Pons (tissue), 1 donor: Measurements from ENCODE around the gene CMIP.
"Not testable (repeated sequence)": the region's sequence is repeated elsewhere in the genome, so short reads cannot be mapped to it uniquely, and the experiment has no call there.

Experiments used
- DNase-seq: peaks from one replicate; pipeline ENCODE4 v3.0.0-alpha.2; 2016; ENCODE audit warnings: low spot score

Gene CMIP

DNA sequence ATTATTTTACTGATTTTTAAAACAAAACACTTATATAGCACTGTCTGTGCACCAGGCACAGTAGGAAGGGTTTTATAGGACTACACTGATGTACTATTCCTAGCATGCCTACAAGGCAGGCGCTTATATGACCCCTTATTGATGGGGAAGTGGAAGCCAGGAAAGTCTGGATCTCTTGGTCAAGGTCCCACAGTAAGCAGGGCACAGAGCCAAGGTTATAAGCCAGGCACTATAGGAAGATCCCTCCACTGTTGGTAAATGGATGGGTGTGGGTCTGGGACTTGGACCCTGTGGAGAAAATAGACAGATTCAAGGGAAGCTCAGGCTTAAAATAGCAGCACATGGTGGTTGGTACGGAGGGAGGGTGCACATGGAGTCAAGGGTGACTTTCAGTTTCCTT is 275.4 kb downstream of the CMIP start:
- DNase-seq = no peak

DNA sequence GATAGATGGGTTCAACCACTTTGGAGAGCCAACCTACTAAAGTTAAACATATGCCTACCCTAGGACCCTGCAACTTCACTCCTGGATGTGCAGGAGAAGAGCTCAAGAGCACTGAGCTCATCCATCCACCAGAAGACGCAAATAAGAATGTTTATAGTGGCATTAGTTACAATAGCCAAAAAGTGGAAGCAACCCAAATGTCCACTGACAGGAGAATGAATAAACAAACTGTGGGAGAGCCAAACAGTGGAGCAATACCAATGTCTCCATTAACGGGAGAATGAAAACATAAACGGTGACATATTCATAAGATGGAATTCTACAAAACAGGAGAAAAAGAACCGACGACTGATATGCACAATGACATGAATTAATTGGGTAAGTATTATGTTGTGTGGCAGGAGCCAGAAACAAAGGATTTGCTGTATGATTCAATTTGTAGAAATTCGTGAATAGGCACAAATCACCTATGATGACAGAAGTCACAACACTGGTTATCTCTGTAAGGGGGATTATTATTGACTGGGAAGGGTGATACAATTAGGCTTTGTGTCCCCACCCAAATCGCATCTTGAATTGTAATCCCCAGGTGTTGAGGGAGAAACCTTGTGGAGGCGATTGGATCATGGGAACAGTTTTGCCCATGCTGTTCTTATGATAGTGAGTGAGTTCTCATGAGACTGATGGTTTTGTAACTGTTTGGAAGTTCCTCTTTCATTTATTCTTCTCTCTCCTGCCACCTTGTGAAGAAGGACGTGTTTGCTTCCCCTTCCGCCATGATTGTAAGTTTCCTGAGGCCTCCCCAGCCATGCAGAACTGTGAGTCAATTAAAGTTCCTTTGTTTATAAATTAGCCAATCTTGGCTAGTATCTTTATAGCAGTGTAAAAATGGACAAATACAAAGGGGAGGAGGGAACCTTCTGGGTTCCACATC is 276.6 kb downstream of the CMIP start:
- DNase-seq = no peak

DNA sequence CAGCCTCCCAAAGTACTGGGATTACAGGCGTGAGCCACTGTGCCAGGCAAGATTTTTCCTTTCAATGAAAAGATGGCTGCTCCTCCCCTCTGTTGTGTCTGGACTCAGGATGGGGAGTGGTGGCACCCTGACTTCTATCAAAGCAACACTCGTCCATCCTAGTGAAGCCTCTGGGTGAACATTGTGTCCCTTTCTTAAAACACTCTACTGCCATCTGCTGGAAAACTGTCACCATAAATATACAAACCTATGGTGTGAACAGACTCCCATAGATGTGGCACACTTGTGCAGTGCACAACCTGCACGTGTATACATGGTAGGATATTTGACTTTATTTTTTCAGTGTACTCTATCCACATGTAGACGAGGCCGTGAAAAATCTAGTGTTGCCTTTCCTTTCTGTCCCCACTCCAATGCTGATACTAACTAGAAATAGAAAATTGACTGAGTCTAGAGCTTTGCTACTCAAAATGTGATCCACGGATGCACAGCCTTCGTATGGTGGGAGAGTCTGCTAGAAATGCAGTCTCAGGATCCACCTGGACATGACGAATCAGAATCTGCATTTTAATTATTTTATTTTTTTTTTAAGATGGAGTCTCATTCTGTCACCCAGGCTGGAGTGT is 278.6 kb downstream of the CMIP start:
- DNase-seq = peak; percentile 95

DNA sequence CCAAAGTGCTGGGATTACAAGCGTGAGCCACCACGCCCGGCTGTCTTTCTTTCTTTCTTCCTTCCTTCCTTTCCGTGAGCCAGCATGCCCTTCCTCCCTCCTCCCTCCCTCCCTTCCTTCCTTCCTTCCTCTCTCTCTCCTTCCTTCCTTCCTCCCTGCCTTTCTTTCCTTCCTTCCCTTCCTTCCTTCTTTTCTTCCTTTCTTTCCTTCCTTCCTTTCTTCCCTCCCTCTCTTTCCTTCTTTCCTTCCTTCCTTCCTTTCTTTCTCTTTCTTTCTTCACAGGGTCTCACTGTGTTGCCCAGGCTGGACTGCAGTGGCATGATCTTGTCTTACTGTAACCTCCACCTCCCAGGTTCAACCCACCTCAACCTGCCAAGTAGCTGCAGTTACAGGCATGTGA is 283.8 kb downstream of the CMIP start:
- DNase-seq = no peak

DNA sequence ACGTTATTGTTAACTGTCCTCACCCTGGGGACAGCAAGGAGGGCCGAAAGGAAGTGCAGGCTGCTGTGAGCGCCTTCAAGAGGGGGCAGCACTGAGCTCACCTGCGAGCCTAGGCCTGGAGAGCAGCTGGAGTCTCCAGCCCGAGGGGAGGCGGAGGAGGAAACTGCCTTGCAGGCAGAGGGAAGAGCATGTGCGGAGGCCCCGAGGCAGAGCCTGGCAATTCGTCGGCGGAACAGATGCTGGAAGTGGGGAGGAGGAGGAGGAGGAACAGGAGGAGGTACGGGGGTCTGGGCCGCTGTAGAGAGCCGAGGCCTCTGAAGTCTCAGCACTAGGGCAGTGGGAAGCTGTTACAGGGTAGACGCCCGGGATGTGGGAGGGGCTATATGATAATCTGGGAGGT is 284.8 kb downstream of the CMIP start:
- no peak for DNase-seq

DNA sequence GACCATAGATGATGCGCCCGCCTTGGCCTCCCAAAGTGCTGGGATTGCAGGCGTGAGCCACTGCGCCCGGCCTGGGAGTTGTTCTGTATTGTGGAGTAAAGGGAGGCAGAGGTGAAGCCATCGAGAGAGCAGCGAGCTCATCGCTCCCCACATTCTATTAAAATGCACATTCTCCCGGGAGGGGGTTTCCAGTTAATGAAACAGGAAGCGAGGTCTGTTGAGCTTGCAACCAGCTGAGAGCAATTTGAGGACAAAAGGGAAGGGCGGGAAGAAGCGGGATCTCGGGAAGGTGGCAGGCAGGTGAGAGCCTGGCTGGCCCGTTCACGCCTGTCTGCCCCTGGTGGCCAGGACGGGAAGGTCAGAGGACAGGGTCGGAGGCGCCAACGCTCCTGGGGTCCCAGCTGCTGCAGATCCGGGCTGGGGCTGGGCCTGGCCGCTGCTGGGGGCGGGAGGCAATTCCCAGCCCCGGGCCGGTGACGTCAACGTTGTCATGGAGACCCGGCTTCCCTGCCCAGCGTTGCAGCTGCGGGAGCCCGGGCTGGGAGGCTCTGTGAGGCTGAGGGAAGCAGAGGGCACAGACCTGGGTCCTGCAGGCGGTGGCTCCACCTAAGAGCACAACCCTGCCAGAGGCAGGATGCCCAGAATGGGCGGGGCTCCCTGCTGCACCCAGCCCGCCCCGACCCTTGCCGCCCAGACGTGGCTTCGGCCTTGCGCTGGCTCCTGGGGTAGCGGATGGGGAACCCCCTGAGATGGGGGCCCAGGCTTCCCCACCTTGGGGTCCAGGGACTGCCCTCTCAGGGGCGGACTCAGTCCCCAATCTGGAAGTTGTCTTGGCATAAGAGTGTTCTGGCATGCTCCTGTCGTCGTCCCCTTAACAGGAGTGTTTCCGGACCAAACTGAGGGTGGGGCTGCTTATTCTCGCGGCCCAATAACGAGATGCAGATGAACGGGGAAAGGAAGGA is 285.8 kb downstream of the CMIP start:
- DNase-seq = peak; percentile 65

DNA sequence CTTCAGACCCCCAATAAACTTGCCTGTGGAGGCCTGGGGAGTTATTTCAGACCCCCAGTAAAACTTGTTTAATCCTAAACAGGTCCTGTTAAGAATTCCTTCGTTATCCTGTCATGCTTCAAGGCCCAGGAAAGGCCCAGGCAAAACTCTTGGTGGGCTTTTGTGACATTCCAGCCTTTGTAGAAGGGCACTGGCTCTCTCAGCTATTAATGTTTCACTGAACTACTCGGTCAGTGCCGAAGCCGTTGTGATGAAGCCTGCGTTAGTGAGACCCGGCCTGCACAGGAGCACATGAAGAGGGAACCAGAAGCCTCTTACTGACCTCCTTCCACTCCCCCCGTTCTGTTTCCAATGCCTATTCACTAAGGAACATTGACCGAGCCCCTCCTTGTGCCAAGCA is 287.0 kb downstream of the CMIP start:
- DNase-seq = no peak

DNA sequence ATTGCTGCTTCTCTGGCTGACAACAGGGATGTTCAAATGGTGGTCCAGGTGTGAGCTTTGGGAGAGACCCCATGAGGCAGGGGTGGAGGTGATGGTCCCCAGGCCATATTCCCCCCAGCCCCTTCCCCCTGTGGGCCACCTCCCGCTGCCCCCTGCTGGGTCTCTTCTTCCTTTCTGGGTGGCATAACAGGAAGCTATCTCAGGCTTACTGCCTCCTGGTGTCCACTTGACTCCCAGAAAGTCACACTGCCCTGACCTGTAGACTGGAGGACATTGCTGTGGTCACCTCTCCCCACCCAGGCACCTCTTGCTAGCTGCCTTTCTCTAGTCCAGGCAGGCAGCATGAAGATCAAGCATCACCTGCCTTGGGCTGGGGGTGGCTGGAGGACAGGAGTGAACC is 288.1 kb downstream of the CMIP start:
- DNase-seq = no peak

DNA sequence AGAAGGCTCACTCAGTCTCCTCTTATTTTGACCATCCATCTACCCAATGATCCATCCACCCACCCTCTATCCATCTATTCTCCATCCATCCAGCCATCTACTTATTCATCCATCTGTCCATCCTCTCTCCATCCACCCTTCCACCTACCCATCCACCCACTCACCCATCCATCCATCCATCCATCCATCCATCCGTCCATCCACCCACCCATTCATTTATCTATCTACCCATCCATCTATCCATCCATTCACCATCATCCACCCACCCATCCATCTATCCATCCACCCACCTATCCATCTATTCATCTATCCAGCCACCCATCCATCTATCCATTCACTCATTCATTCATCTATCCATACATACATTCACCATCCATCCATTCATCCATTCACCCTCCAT is 288.7 kb downstream of the CMIP start:
- DNase-seq = no peak

DNA sequence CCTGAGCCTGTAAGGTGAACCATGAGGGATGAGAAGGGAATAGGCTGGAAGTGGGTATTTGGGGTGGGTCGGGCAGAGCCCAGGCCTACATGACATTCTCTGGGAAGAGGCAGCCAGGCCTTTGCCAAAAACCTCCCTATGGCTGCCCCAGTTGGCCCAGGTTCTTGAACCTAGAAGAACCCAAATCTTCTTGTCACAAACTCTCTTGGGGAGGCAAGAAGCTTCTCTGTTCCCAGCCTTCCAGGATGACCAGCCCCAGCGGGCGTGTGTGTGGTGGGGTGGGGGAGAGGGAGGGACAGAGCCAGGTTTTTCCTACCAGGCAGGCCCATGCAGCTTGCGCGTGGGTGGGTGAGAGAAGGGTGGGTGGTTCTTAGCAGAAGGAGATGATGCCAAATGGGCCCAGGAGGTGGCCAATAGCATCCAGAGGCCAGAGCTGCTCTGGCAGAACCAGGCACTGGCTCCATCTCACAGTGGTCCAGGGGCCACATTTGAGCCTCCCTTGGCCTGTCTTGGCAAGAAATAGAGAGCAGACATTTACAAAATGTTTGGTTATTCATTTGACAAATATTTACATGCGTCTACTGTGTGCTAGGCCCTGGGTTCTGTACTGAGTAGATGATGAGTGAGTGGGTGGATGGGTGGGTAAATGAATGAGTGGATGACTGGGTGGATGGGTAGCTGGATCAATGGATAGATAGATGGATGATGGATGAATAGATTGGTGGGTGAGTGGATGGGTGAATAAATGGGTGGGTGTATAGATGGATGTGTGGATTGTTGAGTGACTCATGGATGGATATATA is 290.2 kb downstream of the CMIP start:
- no peak for DNase-seq

DNA sequence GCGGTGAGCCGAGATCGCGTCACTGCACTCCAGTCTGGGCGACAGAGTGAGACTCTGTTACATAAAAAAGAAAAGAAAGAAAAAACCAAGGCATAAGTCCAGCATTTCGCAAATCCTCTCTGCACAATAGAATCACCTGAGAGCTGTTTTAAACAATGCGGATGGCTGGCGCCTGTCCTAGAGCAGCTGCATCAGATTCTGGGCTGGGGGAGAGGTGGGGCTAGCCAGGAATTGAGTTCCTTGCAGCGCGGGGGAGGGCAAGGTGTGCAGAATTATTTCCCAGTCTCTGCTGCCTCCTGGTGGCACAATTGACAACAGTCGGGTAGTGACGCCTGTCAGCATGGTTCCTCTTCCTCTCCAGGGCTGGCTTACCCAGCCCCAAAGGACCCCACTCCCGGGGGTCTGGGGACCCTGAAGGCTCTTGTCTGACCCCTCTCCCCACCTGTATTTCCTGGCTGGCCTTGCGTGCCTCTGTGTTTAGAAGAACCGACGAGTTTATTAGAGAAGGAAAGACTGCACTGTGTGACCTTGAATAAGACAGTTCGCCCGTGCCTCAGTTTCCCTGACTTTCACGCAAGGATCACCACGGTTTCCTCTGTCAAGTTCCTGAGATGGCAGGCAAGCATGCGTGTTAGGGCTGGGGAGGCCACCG is 293.4 kb downstream of the CMIP start:
- peak; percentile 80 for DNase-seq

DNA sequence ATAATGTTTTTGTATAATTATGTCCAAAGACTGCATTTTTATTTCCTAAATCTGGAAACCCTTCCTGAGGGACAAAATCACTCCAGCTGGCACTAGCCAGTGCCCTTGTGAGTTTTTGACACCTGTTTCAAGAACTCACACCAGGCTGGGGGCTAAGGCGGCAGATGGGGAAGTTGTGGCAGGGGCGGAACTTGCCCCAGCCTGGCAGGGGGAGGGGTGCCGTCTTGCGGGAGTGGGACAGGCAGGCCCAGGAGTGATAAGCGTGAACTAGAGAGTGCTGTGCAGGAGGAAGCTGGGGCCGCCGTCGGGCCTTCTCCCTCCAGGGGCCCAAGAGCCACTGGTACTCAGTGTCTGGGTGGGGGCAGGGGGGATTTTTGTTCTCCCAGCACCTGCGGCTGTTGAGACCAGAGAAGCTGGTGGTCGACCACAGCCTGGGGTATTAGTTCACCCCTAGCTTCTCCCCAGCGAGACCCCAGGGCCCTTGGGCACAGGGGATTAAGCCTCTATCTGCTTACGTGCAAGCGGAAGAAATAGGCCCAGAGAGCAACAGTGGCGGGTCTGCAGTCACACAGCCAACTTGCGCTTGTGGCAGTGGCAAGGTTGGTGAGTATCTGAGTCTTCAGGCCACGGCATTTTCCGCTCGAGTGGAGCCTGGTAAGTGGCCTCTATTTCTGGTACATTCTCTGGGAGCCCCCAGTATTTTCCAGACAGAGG is 294.3 kb downstream of the CMIP start:
- peak; percentile 65 for DNase-seq

DNA sequence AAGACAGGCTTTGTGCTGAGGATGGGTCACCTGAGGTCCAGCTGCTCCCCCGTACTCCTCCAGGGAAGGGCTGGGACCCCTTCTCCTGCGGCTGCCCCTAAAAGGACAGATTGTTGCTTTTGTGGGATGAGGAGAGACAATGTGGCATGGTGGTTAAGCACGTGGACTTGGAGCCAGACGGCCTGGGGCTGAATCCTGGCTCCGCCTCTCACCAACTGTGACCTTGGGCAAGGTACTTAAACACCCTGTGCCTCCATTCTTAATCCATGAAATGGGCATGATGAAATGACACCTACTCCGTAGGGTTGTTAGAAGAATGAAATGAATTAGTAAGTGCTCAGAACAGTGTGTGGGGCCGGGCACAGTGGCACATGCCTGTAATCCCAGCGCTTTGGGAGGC is 294.9 kb downstream of the CMIP start:
- no peak for DNase-seq

DNA sequence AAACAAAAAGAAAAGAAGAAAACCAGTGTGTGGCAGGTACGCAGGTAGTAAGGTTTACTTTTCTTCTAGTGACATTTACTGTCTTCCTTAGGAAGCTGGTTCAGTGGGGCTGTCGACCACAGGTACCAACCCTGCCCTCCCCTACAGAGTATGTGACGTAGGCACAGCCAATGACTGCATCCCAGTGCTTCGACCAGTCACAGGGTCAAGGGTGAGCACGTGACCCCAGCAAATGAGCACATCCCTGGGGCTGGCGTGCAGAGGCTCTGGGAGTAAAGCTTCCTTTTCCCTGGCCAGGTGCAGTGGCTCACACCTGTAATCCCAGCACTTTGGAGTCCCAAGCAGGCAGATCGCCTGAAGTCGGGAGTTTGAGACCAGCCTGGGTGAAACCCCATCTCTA is 295.6 kb downstream of the CMIP start:
- DNase-seq = no peak

DNA sequence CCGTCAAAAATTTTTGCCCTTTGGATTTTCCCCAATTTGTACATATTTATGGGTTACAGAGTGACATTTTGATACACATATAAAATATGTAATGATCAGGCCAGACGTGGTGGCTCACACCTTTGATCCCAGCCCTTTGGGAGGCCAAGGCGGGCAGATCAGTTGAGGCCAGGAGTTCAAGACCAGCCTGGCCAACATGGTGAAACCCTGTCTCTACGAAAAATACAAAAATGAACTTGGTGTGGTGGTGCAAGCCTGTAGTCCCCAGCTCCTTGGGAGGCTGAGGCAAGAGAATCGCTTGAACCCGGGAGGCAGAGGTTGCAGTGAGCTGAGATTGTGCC is 296.8 kb downstream of the CMIP start:
- DNase-seq = not testable (repeated sequence)

DNA sequence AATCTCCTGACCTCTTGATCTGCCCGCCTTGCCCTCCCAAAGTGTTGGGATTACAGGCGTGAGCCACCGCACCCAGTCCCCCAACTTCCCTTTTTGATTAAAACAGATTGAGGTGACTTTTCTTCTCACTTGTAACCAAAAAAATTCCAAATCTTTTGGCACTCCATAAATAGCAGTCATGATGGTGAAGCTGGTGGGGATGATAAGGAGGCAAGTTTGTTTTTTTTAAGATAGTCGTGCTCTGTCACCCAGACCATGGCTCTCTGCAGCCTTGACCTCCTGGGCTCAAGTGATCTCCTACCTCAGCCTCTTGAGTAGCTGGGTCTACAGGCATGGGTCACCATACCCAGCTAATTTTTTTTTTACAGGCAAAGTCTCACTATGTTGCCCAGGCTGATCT is 299.8 kb downstream of the CMIP start:
- no peak for DNase-seq

DNA sequence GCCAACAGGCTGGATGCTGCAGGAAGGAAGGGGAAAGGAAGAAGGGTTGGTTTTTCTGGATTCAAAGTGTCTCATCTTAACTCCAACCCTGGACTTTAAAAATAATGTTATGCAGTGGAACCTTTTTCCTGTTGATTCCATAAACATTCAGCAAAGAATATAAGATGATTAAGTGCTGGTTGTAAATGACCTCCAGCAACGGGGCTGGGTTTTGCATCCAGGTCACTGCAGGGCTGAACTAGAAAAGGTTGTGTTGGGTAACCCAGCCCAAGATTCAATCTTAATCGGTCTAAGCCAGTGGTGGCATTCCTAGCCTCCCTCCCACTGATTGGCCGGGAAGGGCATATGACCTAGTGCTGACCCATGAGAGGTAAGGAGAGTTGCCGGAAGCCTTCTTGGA is 300.3 kb downstream of the CMIP start:
- no peak for DNase-seq

DNA sequence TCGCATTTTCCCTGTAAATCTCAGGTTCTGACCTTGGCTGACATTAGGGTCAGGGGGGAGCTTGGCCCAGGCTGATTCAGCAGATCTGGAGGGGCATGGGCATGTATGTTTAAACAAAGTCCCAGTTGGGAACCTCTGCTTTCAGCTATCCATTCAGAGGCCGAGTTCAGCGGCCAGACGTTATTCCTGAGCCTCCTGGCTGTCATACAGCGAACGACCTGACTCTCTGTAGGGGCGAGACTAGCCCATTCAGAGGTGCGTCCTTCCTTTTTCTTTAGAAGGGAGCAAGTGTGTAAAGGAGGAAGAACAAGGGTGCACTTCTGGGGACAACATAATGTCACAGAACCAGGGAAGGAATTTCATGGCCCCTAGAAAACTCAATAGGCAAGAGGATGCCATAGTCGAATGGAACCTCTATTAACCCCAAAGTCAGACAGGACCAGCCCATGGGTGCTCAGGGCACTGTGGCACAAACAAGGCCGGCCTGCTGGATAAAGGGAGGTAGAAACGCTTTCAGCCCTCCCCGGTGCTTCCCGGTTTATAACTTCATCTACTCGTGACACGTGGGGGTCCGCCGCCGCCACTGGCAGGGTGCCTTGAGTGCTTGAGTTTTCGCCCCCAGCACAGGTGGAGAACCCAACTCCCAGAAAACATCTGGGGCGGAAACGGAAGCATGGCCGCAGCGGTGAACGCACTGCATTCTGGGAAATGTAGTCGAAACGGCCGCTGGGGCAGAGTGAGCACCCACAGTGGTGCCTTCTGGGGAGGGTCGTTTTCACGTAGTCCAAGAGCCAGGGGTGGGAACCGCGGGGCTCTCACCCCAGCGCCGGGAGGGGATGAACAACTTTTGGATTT is 301.3 kb downstream of the CMIP start:
- DNase-seq = peak; percentile 38

DNA sequence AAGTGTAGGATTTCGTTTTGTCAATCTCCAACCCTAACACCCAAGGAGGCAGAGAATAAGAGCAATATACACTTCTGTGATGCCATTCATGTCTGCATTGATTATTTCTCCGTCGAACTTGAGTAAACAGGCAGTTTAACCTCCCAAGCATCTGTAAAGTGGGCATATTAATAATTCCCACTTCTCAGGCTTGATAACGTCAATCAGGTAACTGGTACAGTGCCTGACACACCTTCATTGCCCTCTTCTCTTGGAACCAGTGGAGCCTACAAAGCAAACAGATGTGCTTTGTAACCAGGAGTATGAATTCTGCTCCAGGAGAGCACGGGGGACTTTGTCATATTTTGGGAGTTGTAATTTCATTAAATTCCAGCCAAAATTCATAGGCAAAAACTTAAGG is 302.0 kb downstream of the CMIP start:
- no peak for DNase-seq
